SIG-M5 treated with dmso at 0.1 percent for 504 hours (cell line): ENCODE data around the gene MAN1A1.
A peak's percentile ranks its signal among the peaks of the same experiment; 100 is the strongest.
"Not testable (repeated sequence)": the region's sequence is repeated elsewhere in the genome, so short reads cannot be mapped to it uniquely, and the experiment has no call there.

ENCODE experiments used
- DNase-seq: peaks from one replicate; lab custom pipeline; 2025; ENCODE audit not compliant: unreplicated experiment; lab: John Stamatoyannopoulos, UW

The MAN1A1 gene

DNA sequence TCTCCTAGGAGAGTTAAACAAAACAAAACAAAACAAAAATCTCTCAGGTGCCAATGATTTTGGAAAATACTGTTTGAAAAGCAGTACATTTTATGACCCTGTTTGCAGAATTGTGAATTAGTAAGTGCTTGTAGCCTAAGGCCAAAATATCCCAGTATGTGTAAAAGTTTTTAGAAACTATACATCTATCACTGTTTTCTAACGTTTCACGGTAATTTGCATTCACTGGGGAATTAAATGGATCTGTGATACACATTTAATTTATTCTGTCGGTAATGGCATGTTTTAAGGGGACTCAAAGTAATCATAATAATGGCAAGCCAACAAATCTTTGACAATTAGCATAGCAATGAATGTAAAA is 175.5 kb downstream of the MAN1A1 start:
- no peak for DNase-seq

DNA sequence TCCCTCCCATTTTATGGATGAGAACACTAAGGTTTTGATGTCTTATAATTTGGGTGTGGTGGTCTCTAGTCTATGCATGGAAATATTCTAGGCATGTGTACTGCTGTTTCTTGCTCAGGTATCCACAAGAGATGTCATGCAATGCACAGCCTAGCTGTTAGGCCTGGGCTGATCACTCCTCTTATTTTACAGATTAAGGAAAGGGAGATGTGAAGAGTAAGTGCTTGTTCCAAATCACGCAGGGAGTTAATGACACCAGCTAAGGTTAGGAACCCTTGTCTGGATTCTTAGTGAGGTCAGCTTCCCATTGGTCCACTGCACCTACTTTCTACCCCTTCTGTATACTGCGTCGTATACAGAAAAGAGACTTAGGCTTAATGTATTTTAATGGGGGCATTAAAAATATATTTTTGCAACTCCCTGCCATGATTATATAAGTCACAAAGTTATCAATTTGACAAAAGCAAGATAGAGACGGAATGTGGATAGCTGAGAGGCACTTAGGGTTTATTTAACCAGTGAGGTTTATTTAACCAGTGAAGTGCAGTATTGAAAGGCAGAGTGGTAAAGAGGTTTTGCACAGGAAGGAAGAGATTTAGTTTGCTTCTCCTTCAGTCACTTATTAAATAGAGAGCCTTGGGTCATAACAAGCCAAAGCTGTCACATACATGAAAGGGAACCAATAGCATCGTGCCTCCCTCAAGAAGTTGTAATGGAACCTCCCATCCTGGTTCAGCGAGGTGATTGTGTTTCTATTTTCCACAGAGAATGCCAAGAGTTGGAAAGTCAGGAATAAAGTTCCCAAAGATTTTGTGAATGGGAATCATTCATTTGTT is 176.1 kb downstream of the MAN1A1 start:
- no peak for DNase-seq

DNA sequence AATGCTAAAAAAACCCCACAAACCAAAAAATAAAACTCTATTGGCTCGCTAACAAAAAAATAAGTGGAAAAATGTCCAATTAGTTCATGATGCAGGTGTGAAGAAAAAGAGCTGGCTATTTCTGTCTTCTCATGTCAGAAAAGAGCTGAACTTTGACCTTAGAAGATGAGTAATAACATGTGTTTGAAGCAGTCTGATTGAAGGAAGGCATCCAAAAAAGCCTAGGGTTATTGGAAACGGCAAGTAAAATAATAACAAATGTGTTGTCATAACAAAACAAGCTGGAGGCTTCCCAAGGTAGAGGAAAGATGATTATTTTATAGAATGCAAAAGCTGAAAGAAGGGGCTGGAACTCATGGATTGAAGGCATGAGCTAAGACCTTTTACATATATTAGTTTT is 176.7 kb downstream of the MAN1A1 start:
- no peak for DNase-seq

DNA sequence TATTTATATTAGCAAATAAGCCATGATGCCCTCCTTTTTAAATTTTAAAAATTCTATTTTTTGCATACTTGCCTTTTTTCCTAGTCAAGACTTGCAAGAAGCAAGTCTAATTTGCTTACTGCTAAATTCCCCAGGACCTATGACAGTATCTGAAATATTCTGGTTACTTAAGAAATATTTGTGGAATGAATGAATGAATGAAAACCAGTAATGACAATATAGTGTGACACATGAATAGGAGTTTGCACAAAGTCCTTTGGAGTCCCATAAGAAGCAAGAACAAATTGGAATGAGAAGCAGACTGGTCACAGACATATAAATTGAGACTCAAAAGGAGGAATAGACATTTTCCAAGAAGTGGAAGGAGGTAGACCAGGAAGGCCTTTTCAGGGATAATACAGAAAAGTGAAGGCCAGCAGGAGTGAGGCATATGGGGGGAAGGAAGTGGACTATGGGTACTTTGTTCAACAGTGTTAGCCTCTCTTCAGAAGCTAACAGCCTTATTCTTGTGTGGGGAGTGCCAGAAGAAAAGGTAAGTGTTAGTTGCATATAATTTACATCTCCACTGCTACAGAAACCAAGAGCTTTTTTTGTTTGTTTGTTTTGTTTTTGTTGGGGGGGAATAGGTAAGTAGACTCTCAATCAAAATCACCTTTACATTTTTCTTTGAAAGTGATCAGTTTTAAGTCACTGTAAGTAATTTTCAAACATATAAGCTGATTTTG is 177.5 kb downstream of the MAN1A1 start:
- no peak for DNase-seq

DNA sequence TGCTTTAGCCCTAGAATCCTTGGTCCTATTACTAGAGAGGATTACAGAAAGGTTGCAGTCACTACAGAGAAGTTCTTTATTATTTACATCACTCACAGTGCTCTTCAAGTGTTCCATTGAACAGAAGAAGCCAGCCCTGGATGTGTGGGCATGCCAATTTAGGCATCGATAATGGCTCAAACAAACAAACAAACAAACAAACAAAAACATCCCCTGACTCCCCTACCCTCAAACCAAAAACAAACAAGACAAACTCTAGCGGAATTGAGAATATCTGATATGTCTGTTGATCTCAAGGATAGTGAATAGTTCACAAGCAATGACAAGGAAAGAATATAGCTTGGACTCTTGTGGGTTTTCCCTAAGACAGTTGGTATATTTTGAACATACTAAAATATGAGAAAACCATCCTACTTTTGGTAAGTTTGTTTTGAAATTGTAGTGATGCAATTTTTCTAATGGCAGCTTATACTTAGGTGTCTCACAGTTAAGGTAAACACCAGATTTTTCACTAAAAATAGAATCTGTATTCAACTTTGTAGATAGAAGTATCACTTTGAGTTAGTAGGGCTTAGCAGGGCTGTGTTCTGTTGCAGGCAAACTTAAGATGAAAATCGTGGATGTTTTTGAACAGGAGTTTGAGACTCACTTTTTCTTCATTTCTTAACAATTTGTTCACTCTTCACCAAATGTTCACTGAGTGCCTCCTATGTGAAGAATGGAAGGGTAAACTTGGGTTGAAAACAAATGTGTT is 178.3 kb downstream of the MAN1A1 start:
- DNase-seq, result no peak

DNA sequence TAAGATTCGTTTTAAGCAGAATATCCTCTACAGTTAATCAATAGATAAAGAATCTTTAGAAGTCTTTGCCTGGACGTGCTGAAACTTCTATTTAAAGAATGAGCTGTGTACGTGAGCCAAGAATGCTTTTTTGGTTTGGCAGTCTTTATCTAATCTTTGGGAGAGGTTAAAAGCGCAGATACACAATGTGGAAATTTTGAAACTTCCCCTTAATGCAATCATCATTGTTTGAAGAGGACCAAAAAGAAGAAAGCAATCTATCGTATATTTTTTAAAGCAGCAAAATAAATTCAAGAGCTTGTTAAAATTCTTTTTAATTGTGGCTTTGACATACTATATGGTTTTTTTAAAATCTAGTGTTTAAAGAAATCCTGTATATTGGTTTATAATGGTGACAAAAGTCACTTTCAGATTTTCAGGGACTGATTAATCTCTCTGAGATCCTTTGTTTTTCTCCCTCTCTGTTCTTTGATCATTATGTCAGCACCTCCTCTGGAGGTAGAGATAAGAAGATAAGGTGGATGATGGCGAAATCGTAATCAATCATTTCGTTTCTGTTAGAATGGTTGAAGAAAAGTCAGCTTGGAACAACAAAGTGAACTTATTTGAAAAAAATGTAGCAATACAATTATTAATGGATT is 179.0 kb downstream of the MAN1A1 start:
- DNase-seq, result no peak

DNA sequence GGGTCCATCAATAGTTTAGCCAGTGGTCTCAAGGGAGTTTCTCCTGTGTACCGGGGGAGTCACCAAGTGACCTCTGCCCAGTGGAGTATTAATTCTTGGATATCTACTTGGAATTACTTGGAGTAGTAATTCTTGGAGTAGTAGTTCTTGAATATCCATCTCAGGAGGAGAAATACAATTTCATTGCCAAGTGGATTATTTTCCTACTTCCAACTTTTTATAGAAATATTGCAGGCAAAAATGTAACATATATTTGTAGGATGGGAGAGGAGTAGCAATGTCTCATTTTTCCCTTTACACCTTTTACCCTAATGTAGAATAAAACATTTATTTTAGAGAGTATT is 179.5 kb downstream of the MAN1A1 start:
- DNase-seq, result no peak

DNA sequence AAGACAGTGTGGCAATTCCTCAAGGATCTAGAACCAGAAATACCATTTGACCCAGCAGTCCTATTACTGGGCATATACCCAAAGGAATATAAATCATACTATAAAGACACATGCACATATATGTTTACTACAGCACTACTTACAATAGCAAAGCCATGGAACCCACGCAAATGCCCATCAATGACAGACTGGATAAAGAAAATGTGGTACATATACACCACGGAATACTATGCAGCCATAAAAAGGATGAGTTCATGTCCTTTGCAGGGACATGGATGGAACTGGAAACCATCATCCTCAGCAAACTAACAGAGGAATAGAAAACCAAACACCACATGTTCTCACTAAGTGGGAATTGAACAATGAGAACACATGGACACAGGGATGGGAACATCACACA is 180.2 kb downstream of the MAN1A1 start:
- not testable (repeated sequence) for DNase-seq

DNA sequence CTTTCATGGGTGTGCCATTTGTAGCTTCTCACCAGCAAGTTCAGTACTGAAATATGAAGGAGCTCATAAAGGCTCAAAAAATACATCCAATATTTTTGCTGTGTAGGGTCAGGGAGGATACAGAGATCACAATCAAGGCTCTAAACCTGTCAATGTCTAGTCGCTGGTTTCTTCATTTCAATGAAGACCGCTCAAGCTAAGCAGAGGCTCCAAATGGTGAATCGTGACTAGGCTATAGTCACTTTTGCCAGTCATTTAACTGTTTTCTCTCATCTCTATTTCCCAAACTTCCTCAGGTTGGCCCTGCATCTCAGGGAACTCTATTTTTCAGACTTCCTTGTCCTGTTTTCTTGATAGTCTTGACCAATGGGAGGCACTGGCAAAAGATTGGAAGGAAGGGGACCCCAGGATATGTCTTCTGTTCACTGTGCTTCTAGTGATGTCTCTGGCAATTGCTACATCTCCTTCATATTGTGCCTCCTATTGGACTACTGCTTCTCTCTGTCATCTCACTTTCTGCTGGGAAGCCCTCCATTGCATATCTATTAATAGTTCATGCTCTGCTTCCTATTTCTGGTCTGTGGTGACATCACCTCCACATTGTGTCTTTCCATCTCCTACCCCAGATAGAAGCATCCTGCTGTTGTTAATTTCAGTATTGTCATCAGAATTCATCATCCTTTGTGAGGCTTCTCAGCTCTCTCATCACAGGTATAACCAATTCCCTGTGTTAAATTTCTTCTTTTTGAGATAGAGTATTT is 183.4 kb downstream of the MAN1A1 start:
- DNase-seq, result no peak

DNA sequence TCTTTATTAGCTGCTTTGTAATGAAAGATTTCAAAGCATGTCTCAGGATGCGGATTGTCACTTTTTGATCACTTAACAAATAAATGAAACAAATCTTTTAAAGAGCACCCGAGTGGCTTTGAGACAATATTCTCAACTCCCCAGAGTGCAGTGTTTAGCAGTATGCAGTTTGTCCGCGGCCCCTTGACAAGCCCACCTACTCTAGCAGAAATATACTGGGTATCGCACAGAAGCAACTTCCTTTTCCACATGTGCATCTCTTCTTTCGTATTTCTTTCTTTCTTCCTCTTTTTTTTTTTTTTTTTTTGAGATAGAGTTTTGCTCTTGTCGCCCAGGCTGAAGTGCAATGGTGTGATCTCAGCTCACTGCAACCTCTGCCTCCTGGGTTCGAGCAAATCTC is 186.6 kb downstream of the MAN1A1 start:
- no peak for DNase-seq

DNA sequence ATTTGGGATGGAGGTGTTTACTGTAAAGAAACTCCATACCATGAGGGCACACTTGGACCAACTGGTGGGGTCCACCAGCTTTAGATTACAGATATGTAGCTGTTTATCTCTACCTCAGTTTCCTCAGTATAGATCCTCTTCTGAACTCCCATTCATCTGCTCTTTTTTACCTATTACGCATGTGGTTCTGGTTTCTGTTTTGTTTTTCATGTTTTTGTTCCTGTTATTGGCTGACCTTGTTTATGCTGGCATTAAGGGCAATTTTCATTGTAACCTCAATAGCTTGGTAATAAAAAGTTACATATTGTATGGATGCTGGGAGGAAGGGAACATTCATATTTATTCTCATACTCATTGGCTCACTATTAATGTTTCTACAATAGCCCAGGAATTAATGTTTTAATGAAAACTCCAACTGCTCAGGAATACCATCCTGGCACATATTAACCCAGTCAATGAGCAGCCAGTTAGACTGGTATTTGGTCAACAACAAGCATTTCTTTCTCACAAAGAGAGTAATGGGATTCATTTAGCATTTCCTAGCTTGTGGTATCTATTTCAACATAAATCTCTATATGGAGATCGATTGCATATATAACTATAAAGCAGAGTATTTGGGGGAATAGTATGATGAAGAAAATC is 187.3 kb downstream of the MAN1A1 start:
- DNase-seq, result no peak

DNA sequence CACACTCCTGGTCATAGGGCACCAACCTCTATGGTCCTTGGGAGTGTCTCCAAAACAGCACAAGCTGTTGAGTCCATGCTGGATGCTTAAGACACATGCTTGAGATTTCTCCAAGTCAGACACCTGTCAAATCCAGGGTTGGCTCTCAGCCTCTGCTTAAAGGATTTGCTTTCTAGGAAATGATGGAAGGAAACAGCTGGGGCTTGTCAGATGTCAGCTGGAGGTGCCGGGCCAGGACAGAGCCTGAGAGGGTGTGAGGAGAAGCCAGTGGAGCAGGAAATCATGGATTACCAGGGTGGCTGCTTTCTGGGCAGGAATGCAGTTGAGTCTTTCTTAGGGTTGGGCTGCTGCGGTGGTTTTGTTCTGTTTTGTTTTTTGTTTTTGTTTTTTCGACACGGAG is 188.1 kb downstream of the MAN1A1 start:
- no peak for DNase-seq

DNA sequence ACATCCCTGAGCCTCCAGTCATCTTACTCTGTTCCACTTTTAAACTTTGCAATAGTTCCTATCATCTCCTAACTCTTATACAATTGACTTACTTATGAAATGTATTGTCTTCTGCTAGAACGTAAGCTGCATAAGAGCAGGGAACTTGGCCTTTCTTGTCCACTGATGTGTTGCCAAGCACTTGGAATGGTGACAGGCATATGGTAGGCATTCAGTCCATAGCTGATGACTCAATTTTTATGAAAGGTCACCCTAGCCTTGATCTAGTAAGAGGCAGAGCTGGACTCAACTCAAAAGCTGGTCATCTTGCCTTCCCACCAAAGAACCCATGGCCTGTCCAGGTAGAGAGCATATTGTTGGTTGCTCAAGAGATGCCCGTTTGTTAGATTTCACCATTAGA is 188.7 kb downstream of the MAN1A1 start:
- no peak for DNase-seq

DNA sequence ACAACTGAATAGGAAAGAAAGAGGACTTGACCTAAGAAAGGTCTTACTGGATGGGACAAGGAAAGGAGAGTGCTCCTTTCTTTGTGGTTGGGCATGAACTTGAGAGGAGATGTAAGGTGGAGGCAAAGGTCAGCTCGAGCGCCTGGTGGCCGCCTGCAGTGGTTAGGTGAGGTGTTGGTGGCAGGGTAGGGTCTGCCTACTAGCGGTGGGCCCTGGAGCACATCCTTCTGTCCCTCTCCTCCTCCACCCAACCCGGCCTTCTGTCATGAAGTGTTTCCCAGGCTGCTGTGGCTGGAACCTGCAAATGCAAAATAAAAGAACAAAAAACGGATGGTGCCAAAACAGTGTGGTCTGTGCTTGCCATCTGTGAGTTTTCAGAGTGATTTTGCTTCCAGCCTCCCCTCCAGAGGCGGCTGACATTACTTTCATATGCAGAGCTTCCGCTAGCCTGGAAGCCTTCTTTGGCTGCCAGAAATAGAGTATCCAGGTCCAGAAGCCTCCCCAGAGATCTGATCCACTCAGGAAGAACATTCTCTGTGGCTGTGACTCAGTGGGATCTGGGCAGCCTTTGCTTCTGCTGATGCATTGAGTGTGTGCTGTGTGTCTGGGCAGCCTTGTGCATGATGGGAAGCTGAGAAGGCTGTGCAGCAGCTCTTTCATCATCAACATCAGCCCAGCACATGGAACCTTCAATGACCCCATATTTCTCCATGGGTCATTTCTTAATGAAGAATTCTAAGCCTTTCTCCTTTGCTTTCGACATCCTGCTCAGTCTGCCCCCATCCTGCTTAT is 191.3 kb downstream of the MAN1A1 start:
- peak; percentile 32 for DNase-seq

DNA sequence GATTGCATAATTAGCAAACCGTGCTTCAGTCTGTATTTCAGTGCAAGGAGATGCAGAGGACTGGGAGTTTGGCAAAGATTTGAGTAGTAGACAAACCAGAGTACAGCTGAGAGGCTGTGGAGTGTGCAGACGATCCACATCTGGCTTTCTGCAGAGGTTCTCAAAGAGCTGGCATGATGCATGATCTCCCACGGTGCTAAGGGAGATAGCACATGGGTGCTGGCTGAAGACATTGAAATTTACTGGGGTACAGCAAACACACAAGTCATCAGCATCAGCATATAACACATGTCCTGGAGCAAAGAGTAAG is 192.1 kb downstream of the MAN1A1 start:
- no peak for DNase-seq

DNA sequence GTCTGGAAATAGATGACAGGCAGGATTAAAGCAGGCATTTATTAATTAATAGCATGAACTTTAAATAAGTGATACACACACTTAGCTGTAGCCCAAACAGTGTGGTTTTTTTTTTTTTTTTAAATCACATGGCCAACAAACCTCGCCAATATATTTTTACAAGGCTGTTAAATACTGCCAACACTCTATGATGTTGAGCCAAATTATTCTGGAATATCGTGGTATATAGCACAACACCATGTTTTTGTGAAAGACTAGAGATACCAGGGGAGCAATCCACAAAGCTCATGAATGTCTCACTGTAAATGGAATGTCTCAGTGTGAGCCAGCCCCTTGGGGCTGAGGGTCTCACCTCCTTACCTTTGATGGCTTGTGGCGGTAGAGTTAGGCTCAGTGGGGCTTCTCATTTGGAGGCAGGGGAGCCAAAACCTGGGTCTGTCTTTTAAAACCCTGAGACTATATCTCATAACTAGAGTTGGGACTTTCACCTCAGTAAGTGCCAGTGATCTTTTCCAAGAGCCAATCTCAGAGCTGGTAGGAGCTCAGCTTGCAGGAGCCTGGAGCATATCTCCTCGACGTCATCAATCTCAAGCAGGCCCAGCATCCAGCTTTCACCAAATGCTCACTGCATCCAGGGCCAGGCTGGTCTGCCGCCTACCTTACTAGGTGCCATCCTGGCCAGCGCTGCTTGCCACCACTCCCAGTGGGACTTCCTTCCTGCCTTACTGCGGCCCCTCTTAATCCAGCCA is 192.6 kb downstream of the MAN1A1 start:
- DNase-seq, result no peak

DNA sequence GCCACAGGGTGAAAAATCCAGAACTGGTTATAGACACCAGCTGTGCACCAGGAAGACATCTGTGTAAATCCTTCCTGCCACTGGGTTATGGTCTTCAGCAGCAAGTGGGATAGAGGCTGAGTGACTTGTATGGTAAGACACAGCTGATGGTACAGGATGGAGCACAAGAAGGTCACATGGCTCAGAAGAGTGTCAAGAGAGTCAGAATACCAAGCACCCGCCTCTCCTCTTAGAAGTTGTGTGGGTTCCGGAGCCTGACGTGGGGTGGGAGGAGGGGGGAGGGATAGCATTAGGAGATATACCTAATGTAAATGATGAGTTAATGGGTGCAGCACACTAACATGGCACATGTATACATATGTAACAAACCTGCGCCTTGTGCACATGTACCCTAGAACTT is 193.5 kb downstream of the MAN1A1 start:
- DNase-seq, result not testable (repeated sequence)

DNA sequence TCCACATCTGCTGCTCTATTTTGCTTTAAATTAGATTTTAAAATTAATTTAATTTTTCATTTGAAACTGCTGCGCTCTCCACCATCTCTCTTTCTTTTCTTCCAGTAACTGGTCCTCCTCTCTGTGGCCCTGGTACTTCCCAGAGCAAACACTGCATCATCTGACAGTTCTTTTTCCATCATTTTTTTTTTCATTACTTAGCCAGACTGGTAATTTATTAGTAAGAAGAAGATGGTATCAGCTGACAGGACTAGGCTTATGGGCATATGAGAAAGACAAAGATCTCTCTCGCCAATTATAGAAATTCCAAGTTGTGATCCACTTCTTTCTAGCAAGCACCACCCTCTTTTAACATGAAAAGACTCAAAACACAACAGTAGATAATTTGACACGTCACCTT is 197.4 kb downstream of the MAN1A1 start:
- no peak for DNase-seq
